ENCODE measurements around the gene FAM193A.
"Not testable (repeated sequence)": the region's sequence is repeated elsewhere in the genome, so short reads cannot be mapped to it uniquely, and the experiment has no call there.

Gene FAM193A

GRCh38 chr4:2652415-2653160 lies 116.1 kb downstream of the FAM193A start:
- no peak for DNase-seq (ENCODE audit: low spot score)

- no peak for DNase-seq (ENCODE audit: low spot score)
Measured at GRCh38 chr4:2660596-2661211, 124.3 kb downstream of the FAM193A start.

DNA sequence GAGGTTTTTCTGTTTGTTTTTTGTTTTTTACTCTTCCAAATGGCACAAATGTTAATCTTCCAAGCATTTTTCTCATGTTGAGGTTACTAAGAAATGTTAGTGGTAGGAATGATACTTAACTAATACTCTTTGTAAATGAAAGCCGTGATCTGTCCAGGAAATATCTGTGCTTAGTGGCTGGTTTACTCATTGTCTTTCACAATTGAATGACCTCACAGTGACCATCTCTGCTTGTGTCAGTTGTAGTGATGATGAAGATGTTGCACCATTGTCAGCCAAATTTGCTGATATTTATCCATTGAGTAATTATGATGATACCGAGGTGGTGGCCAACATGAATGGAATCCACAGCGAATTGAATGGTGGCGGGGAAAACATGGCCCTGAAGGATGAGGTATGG lies 126.2 kb downstream of the FAM193A start:
- DNase-seq (ENCODE audit: low spot score), result peak; percentile 84

DNA sequence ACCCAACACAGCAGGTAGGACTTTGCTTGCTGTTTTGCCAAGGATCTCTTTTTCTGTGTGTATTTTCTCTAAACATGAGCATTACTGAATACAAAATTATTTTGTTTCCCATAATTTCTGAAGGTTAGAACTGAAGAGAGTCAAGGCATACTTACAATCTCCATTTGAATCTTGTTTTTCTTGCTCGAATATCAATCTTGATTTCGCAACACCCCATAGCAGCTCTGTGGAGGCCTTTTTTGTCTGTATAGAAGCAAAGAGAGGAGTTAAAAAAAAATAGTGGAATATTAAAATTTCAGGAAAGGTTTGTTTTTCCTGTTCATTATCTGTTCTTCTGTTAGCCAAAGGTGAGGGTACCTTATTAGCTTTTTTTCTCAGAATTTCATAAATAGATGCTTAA lies 126.8 kb downstream of the FAM193A start:
- no peak for DNase-seq (ENCODE audit: low spot score)

DNA sequence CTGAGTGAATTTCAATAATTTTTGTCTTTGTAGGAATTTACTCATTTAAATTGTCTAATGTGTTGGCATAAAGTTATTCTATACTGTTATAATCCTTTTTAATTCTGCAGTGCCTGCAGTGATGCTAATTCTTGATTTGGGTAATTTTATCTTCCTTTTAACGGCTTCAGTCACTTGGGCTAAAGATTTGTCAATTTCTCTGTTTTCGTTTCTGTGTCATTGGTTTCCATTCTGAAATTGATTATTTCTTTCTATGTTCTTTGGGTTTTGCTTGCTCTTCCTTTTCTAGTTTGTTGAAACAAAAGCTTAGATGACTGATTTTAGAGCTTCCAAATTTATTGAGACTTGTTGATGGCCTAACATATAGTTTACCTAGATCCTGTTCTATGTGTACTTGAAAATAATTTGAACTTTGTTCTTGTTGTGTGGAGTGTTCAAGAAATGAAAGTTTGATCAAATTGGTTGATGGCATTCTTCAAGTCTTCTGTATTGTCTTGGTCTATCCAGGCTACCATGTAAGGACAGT lies 130.3 kb downstream of the FAM193A start:
- DNase-seq (ENCODE audit: low spot score), result no peak

DNA sequence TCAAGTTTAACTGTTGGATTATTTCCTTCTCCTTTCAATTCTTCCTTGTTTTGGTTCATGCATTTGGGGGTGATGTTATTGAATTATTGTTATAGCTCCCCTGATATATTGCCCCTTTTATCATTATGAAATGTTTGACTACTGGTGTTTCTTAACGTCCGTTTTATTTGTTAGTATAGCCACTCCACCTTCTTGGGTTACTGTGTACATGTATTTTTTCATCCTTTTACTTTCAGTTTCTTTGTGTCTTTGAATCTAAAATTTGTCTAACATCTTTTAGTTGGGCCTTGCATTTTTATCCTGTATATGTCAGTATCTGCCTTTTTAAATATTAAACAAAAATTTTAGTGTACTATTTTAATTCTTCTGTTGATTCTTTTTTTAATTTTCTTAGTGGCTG lies 131.0 kb downstream of the FAM193A start:
- no peak for DNase-seq (ENCODE audit: low spot score)

- no peak for DNase-seq (ENCODE audit: low spot score)
Measured at GRCh38 chr4:2671267-2671895, 134.9 kb downstream of the FAM193A start.

- DNase-seq (ENCODE audit: low spot score), result no peak
Measured at GRCh38 chr4:2672082-2672481, 135.6 kb downstream of the FAM193A start.

DNA sequence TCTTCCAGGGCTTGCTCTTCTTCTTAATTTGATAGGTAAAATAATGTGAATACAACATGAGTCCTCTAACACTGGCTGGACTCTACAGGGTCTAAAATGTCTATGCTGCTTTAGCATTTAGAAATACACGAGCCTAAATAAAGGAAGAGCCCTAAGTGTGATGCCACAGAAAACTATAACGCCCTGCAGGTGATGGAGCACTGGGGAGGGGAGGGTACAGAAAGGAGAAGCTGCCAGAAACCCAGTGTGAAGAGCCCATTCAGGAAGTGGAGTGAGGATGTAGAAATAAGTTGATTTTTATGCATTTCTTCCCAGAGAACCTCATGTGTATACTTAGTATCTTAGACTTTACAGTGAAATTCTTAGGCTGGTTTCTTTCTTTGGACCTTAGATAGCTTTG lies 136.3 kb downstream of the FAM193A start:
- DNase-seq (ENCODE audit: low spot score), result no peak

DNA sequence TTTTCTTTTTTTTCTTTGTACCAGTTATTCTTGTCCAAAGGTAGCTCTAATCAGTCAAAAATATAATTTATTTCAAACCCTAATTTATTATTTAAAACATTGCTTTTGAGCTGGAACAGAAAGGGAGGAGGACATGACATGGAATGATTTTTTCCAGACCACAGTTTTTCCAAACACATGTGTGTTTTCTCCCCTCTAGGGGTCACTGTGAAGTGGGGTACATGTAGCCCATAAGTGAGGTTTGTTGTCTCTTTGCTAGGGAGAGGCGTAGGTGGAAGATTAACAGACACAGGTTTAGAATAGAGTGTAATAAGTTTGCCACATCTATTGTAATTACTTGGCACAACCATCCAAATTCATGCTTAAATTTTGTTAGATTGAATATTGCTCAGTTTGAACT lies 136.7 kb downstream of the FAM193A start:
- DNase-seq (ENCODE audit: low spot score), result no peak

DNA sequence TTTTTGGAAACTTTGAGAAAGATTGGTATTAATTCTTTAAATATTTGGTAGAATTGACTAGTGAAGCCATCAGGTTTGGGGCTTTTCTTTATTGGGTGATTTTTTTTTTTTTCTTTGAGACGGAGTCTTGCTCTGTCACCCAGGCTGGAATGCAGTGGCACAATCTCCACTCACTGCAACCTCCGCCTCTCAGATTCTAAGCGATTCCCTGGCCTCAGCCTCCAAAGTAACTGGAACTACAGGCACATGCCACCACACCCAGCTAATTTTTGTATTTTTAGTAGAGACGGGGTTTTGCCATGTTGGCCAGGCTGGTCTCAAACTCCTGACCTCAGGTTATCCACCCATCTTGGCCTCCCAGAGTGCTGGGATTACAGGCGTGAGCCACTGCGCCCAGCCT lies 143.3 kb downstream of the FAM193A start:
- DNase-seq (ENCODE audit: low spot score), result not testable (repeated sequence)

GRCh38 chr4:2684486-2684885 lies 148.0 kb downstream of the FAM193A start:
- no peak for DNase-seq (ENCODE audit: low spot score)

DNA sequence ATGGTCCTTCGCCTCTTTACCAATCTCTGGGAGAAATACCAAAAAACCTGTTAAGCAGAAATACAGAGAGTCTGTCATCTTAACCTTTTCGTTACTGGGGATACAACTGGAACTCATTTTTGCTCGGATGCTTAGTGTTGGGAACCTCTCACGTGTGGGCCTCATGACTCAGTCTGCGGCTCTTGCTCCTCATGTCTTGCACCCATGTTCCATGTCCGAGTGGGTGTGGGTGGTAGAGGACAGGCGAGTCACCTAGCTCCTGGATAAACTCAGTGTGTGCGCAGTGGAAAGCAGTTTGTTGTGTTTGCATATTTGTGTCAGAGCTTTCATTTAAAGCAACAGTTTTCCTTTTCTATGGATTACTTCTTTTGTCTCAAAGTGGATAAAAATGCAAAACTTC lies 149.1 kb downstream of the FAM193A start:
- no peak for DNase-seq (ENCODE audit: low spot score)

DNA sequence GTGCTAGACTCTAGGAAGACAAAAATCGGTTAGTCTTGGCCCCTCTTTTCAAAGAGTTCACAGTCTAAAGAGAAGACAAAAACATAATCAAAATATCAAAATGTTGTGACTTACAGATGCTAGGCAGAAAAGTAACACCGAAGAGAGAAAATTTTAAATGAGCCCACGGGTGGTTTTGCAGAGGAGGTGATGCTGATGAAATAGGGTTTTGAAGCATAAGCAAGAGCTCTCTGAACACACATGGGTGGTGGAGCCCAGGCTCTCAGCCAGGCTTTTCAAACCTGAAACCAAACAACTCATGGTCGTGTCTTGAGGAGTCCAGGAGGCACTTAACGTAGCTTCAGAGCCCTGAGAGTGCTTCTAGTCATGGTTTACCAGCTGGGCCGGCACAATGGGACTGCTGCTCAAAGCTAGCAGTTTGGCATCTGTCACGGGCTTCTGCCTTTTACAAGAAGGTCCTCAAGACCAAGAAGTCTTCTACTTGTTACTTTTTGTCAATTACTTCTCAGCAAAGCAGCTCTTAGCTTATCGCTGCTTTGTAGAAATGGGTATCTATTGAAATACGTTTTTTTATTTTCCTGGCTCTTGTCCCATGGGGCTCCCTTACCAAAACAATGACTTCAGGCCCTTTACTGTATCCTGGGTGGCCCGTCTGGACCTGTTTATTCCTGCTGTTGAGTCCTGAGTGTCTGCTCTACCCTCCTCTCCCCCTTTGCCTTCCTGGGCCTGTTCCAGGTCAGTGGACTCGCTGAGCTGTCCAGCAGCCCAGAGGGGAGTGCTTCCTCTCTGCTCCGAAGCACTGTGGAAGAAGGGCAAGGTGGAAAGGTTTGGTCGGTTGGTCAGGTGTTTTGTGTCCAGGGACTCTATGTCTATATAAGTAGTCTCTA lies 150.2 kb downstream of the FAM193A start:
- DNase-seq (ENCODE audit: low spot score), result no peak

DNA sequence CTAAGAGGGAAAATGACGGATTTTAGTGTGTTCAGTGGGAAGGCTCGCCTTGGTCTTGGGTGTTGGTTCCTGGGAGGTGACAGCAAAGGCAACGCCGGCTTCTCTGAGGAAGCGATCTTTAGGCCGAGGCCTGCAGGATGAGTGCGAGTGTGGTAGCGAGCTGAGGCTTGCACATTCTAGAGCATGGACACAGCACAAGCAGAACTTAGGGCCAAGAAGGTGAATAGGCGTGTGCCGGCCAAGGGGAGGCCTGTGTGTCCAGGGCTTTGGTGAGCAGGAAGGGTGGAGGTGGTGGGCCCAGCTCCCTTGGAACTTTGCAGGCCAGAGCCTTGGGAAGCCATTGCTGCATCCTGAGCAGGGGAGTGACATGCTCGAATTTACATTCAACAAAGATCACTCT lies 151.8 kb downstream of the FAM193A start:
- no peak for DNase-seq (ENCODE audit: low spot score)

DNA sequence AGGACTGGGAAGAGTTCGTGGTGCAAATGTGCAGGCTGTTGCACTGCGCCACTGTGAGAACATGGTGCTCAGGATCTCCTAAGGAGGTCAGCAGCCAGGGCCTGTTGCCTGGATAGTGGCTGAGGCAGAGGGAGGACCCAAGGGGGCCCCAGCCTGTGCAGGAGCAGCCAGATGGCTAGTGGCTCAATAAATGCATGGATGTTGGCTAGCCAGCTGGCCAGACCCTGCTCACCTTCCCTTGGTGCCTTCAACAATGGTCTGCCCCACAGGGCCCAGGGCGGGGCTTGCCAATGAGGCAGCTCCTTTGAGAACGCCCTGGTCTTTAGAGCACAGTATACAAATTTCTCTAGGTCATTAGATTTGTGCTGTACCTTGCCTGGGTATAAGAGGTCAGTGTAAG lies 152.2 kb downstream of the FAM193A start:
- no peak for DNase-seq (ENCODE audit: low spot score)

DNA sequence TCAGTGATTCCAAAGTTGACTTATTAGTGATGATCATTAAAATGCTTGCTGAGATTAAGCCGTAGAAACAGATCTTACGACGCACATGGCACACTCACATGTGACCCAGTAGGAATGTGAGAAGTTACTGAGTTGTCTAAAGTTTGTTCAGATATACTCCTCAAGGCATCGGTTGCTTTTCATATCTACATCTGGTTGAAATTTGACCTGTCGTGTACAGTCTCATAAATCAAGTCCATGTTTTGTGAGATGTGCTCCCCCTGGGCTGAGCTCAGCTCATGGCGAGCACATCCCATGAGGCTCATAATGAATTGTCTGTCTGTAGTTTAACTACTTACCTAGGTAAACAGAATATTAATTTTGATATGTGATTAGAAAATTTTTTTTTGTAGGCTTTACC lies 152.7 kb downstream of the FAM193A start:
- no peak for DNase-seq (ENCODE audit: low spot score)

GRCh38 chr4:2689825-2690700 lies 153.6 kb downstream of the FAM193A start:
- no peak for DNase-seq (ENCODE audit: low spot score)

- DNase-seq (ENCODE audit: low spot score), result no peak
Measured at GRCh38 chr4:2691313-2691712, 154.9 kb downstream of the FAM193A start.

DNA sequence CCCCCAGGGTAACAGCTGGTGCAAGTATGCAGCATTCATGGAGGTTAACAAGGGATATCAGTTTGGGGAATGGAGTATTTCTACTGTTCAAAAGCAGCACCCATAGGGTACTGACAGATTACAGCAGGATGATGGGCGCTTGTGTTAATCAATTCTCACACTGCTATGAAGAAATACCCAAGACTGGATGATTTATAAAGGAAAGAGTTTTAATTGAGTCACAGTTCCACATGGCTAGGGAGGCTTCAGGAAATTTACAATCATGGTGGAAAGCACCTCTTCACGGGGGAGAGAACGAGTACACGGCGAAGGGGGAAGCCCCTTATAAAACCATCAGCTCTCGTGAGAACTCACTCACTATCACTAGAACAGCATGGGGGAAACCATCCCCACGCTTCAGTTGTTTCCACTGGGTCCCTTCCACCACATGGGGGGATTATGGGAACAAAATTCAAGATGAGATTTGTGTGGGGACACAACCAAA lies 155.5 kb downstream of the FAM193A start:
- no peak for DNase-seq (ENCODE audit: low spot score)

- DNase-seq (ENCODE audit: low spot score), result no peak
Measured at GRCh38 chr4:2694691-2695090, 158.2 kb downstream of the FAM193A start.

Data from AG20443 (cell line).